Camera-type eye (tissue), 1 donor: Measurements from ENCODE around the gene SLC25A44. TPM values are rescaled to one million over a fixed set of nuclear protein-coding genes. Genes with fewer than 3 reads are reported as not detected.

ENCODE experiments used
- total RNA-seq: library from RNA; depleted of rRNA; stranded (reverse); fragments of >200 nt; gene quantifications from one replicate; pipeline ENCODE4 v1.2.3, GENCODE V29; 2014

SLC25A44 gene
- 16.4 TPM for total RNA-seq

GRCh38 chr1:156193488-156194299 lies at the start of gene SLC25A44:
TSS of gene SLC25A44 (plus strand) at chr1:156194104. CDS start at chr1:156199848, 5,744 bp downstream.

GRCh38 chr1:156153362-156153761 lies 40.5 kb upstream of the SLC25A44 start, which contains the start of gene SEMA4A:
TSS of gene SEMA4A (plus strand) at chr1:156153585. CDS start at chr1:156154579, 994 bp downstream.

GRCh38 chr1:156212833-156213643 lies 19.1 kb downstream of the SLC25A44 start, which contains the start of gene PMF1:
TSS of gene PMF1 (plus strand) at chr1:156213007. CDS start at chr1:156213016, 9 bp downstream.

GRCh38 chr1:156241926-156242325 lies 48.0 kb downstream of the SLC25A44 start, which contains the start of gene BGLAP:
TSS of gene BGLAP (plus strand) at chr1:156242184. CDS start at chr1:156242232, 48 bp downstream.

GRCh38 chr1:156247460-156248322 lies 53.8 kb downstream of the SLC25A44 start, which contains the start of gene PAQR6:
TSS of gene PAQR6 (minus strand) at chr1:156248056. CDS start at chr1:156246731, 1,325 bp downstream.

Other genes starting within 250 kb of the SLC25A44 start
- 97.5 TPM for gene ARHGEF2, start 215.6 kb upstream of the SLC25A44 start, total RNA-seq
- 312 TPM for gene SSR2, start 173.2 kb upstream of the SLC25A44 start, total RNA-seq
- gene UBQLN4, start 140.3 kb upstream of the SLC25A44 start, total RNA-seq: 24.2 TPM
- 30.1 TPM for gene LAMTOR2, start 139.3 kb upstream of the SLC25A44 start, total RNA-seq
- gene RAB25, start 132.9 kb upstream of the SLC25A44 start, total RNA-seq: 3.6 TPM
- gene MEX3A, start 111.6 kb upstream of the SLC25A44 start, total RNA-seq: 37.0 TPM
- 201 TPM for gene LMNA, start 79.4 kb upstream of the SLC25A44 start, total RNA-seq
- 12.1 TPM for gene SEMA4A, start 40.5 kb upstream of the SLC25A44 start, total RNA-seq
- 47.1 TPM for gene PMF1, start 18.9 kb downstream of the SLC25A44 start, total RNA-seq
- 1.5 TPM for gene BGLAP, start 48.1 kb downstream of the SLC25A44 start, total RNA-seq
- gene PAQR6, start 54.0 kb downstream of the SLC25A44 start, total RNA-seq: 4.6 TPM
- gene SMG5, start 88.7 kb downstream of the SLC25A44 start, total RNA-seq: 63.6 TPM
- 3.7 TPM for gene TMEM79, start 90.2 kb downstream of the SLC25A44 start, total RNA-seq
- gene GLMP, start 101.6 kb downstream of the SLC25A44 start, total RNA-seq: 16.9 TPM
- gene VHLL, start 105.2 kb downstream of the SLC25A44 start, total RNA-seq: not detected
- gene CCT3, start 144.2 kb downstream of the SLC25A44 start, total RNA-seq: 259 TPM
- not detected for gene TSACC, start 144.4 kb downstream of the SLC25A44 start, total RNA-seq
- gene RHBG, start 175.1 kb downstream of the SLC25A44 start, total RNA-seq: not detected